HG03378 (cell line): ENCODE measurements around the gene FBXL15.

Experiments used
- ATAC-seq: cut with Tn5 transposase; IDR thresholded peaks from one replicate; pipeline ENCODE4 v1.9.1; 2021; ENCODE audit warnings: mild to moderate bottlenecking, moderate library complexity; ENCODE audit not compliant: unreplicated experiment

Gene FBXL15

GRCh38 chr10:102397222-102398171 lies 23.1 kb upstream of the FBXL15 start:
- ATAC-seq, result no peak

DNA sequence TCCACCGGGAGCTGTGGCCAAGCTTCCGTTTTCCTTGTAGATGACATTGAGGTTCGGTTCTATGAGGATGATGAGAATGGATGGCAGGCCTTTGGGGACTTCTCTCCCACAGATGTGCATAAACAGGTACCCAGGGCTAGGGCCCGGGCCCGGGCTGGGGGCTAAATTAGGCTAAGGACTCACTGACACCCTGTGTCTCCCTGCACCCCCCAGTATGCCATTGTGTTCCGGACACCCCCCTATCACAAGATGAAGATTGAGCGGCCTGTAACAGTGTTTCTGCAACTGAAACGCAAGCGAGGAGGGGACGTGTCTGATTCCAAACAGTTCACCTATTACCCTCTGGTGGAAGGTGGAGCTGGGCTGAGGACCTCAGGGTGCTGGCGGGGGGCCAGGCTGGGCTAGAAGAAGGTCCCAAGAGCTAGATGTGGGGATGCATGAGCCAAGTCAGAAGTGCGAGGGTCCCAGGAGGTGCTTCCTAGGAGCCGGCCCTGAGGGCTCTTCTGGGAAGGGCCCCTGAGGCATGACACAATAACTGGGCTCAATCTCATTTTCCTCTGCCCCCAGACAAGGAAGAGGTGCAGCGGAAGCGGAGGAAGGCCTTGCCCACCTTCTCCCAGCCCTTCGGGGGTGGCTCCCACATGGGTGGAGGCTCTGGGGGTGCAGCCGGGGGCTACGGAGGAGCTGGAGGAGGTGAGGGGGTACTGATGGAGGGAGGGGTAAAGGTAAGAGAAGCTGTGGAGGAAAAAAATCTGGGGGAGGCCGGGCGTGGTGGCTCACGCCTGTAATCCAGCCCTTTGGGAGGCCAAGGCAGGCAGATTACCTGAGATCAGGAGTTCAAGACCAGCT lies 22.2 kb upstream of the FBXL15 start:
- no peak for ATAC-seq

DNA sequence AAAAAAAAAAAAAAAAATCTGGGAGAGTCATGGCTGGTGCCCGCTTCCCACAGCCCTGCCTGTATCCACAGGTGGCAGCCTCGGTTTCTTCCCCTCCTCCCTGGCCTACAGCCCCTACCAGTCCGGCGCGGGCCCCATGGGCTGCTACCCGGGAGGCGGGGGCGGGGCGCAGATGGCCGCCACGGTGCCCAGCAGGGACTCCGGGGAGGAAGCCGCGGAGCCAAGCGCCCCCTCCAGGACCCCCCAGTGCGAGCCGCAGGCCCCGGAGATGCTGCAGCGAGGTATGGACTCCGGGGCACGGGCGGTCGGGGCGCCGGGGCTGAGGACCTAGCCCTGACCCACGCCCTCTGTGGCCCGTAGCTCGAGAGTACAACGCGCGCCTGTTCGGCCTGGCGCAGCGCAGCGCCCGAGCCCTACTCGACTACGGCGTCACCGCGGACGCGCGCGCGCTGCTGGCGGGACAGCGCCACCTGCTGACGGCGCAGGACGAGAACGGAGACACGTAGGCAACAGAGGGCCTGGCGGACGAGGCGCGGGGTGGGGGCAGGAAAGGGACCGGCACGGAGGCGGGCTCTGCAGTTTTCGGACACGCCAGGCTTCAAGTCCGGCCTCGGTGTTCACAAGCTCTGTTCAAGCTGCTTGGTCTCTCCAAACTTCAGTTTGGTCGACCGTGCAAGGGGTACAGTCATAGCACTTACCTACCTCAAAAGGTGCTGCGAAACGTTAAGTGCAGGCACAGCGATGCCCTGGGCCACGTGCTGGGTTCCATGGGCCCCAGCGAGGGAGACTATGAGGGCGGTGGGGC lies 21.2 kb upstream of the FBXL15 start:
- peak; percentile 29 for ATAC-seq

DNA sequence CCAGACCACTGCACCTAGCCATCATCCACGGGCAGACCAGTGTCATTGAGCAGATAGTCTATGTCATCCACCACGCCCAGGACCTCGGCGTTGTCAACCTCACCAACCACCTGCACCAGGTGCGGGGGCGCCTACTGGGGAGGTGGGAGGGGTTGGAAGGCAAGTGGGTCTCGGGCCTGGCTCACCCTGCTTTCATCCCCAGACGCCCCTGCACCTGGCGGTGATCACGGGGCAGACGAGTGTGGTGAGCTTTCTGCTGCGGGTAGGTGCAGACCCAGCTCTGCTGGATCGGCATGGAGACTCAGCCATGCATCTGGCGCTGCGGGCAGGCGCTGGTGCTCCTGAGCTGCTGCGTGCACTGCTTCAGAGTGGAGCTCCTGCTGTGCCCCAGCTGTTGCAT lies 20.6 kb upstream of the FBXL15 start:
- ATAC-seq, result no peak

DNA sequence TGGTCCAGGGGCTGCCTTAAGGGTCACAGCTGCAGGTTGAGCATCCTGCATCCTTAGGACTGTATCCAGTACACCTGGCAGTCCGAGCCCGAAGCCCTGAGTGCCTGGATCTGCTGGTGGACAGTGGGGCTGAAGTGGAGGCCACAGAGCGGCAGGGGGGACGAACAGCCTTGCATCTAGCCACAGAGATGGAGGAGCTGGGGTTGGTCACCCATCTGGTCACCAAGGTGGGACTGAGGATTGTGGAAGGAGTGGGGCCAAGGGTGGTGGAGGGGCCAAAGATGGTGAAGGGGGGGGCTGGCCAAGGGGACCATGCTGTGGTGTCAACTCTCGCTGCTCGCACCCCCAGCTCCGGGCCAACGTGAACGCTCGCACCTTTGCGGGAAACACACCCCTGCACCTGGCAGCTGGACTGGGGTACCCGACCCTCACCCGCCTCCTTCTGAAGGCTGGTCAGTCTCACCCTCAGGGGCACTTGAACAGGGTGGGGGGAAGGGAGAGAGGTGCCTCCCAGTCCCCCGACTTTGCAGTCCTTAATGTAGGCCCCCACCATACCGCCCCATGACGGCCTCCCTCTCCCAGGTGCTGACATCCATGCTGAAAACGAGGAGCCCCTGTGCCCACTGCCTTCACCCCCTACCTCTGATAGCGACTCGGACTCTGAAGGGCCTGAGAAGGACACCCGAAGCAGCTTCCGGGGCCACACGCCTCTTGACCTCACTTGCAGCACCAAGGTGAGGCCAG lies 19.9 kb upstream of the FBXL15 start:
- no peak for ATAC-seq

DNA sequence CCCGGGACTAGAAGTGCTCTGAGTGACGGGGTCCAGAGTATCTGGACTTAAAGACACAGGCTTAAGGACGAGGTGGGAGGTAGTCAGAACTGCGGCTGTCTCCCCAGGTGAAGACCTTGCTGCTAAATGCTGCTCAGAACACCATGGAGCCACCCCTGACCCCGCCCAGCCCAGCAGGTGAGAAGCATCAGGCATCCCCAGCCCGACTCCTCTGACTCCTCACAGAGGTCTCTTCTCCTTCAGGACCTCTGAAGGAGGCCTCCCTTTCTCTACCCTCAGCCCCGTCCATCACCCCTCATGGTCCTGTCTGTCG lies 19.3 kb upstream of the FBXL15 start:
- ATAC-seq, result no peak

DNA sequence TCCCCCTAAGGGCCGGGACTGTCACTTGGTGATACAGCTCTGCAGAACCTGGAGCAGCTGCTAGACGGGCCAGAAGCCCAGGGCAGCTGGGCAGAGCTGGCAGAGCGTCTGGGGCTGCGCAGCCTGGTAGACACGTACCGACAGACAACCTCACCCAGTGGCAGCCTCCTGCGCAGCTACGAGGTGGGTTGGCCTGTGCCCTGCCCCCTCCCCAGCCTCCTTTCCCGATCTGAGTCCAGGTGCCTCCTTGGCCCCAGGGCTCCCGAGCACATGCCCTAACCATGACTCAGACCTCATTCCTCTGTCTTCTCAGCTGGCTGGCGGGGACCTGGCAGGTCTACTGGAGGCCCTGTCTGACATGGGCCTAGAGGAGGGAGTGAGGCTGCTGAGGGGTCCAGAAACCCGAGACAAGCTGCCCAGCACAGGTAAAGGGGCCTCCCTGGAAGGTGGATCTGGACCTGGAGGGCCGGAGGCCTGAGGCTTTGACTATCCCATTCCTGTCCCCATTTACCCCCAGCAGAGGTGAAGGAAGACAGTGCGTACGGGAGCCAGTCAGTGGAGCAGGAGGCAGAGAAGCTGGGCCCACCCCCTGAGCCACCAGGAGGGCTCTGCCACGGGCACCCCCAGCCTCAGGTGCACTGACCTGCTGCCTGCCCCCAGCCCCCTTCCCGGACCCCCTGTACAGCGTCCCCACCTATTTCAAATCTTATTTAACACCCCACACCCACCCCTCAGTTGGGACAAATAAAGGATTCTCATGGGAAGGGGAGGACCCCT lies 18.7 kb upstream of the FBXL15 start:
- ATAC-seq, result no peak

DNA sequence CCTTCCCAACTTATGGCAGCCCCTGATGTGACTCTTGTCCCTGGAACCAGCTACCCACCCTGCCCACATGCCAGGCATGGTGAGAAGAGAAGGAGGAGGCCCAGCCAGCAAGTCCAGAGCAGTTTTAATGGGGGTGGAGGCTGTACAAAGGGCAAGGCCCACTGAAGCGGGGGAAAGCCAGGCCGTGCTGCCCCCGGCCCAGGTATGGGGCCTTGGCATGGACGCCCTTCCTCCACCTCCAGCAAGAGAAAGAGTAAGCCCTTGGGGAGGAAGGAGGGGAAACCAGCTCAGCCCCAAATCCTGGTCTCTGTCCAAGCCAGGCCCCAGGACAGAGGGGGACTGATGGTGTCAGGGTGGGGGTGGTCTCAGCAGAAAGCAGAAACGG lies 18.1 kb upstream of the FBXL15 start:
- ATAC-seq, result no peak

DNA sequence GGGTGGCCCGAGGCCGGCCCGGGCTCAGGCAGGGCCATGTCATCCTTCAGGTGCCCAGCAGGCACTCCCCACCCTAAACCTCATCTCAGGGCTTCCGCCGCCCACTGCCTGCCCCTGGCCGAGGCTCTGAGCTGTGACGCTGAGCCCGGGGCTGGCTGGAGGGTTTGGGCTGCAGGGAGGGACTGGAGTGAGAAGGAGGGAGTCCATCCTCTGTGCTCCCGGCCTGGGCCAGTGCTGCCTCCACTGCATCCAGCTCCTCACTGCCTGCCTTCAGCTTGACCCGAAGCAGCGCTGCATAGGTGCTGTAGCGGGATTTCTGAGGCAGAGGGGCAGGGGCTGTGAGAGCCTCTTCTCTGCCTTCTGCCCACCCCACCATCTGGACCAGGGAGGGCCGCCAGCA lies 17.5 kb upstream of the FBXL15 start:
- ATAC-seq, result no peak

DNA sequence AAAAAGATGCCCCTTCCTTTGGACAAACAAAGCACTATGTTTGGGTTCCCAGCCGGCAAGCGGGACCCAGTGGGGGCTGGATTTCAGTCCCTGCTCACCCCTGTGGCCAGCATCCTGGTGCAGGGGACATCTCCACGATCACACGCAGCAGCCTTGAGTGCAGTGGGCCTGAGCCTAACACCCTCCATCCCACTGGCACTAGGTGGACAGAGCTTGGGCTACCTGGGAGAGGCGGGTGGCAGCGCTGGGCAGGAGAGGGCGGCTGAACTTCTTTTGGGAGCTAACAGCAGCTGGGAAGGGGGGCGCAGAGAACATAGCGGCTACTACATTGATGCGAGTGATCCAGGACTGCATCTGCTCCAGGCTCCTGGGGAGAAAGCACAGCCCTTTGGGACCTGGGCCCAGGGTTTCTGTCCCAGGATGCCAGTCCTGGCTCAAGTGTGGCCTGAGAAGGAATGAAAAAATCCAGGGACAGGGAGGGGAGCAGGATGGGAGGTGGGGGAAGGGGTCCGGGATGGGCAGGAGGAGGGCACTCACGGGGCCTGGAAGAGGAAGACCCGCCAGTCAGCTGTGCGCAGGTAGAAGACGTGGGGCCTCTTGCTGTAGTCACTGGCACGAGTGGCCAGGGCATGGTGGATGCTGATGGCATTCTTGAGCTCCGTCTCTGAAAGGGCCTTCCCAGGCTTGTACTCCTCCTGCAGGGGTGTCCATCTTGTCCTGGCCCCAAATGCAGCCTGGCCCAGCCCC lies 16.1 kb upstream of the FBXL15 start:
- ATAC-seq, result no peak

DNA sequence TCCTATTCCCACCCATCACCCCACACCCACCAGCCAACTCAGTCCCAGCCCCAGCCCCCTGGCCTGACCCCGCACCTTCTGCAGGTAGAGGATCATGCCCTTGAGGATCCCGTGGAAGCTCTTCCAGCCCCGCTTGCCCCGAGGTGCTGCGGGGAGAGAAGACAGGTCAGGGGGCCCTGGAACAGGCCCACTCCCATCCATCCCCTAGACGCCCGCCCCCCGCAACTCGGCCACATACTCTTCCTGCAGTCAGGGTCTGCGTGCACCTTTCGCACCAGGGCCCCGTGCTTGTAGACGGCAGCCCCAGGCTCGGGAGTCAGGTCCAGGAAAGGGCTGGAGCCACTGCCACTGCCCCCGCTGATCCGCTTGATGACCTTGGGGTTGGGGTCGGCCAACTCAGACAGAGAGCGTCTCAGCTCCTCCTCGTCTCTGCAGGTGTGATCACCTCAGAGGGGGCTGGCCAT lies 15.5 kb upstream of the FBXL15 start:
- no peak for ATAC-seq

DNA sequence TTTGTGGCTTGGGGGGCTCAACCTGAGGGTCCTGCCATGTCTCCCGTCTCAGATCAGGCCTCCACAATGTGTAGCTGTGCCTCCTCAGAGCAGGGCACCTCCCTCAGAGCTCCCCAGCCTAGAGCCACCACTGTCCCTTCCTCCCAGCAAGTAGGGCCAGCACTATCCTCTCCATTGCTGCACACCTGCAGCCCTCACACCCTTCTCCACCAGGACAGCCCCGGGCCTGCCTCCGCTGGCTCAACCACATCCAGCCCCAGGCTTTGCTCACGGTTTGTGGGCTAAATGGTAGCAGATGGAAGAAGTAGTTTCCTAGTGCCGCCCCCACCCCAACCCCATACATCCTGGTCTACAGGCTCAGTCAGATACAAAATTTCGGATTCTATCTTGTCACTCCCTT lies 15.0 kb upstream of the FBXL15 start:
- ATAC-seq, result no peak

GRCh38 chr10:102406815-102407214 lies 13.8 kb upstream of the FBXL15 start:
- ATAC-seq, result no peak

DNA sequence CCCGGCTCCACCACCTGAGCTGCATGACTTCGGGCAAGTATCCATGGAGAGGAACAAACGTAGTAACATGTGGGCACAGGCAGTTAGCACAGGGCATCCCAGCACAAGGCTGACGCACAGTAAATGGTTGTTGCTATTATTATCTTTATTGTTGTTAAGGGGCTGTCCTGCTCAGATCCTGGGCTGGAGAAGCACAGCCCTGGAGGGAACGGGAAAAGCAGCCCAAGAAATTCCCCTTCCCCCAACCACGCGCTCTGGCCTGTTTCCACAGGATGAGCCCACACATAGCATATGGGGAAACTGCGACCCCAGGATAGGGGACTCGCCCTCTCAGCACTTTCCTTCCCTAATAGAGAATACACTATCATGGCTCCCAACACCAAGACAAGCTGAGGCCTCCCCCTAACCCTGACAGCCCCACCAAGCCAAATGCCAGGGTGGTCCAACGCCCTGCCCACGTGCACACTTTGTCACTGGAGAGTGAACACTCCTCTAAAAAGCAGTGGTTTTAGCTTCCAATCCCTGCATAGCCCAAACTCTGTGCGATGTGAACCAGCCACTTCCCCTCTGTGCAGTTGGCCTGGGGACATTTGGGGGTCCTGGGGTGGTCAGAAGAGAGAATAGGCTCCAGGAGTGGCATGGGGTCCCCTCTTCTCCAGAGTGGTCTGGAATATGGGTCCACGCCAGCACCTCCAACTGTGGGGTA lies 13.1 kb upstream of the FBXL15 start:
- ATAC-seq, result no peak

DNA sequence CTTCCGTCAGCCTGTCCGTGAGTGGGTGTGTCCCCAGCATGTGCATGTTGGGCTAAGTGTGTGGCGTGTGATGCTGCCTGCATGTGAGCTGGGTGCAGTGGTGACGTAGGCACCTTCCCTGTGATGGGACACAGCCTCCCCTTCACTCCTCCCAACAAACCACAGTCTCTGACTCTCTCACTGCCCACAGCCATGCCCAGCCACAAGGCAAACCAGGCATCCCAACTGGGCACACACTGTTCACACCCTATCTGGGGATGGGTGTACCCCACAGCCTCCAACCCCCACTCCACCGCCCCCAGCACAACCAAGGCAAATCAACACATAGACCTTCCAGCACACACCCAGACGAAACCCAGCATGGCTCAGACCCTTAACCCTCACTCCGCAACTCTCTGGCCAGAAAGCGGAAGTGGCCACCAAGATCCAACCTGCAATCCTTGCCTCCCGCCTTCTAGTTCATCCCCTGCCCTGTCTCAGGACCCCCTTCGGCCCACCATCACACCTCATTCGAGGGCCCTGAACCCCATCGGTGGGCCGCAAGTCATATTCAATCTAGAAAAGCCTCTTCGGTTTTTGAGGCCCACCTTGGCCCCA lies 12.4 kb upstream of the FBXL15 start:
- no peak for ATAC-seq

DNA sequence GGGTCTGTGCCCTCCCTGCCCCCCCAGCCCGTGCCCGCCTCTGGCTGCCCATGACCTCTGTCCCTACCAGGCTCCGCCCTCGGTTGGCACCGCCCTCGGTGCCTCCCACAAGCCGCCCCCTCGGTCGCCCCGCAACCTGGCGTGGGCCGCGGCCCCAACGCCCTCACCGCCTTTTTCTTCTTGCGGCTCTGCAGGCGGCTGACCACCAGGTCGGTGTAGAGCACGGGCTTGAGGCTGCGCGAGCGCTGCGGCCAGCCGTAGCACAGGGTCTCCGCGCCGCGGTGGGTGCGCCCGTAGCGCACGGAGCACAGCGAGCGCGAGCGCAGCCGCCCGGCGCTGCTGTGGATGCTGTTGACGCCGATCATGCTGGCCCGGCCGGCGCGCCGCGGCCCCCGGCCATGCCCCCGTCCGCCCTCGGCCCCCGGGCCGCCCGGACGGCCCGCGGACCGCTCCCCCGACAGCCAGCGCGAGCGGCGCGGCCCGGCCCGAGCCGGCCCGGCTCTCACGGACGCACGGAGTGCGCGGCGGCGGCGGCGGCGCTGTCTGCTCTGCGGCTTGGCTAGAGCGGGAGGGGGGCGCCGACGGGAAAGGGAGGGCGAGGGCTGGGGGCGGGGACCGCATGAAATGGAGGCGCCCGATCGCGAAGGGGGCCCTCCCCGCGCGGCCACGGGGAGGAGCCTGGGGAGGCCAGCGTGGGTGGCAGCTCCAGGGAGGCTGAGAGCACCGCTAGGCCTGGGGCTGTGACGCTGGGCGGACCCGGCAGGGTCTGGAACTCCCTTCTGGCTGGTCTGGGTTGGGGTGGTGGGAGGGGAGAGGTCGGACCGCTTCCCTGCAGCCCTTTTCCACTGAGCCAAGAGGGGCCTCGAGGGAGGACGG lies 11.7 kb upstream of the FBXL15 start:
- no peak for ATAC-seq
